ENCODE data around the gene STEAP1B.
"Not testable (repeated sequence)": the region's sequence is repeated elsewhere in the genome, so short reads cannot be mapped to it uniquely, and the experiment has no call there.

The STEAP1B gene

DNA sequence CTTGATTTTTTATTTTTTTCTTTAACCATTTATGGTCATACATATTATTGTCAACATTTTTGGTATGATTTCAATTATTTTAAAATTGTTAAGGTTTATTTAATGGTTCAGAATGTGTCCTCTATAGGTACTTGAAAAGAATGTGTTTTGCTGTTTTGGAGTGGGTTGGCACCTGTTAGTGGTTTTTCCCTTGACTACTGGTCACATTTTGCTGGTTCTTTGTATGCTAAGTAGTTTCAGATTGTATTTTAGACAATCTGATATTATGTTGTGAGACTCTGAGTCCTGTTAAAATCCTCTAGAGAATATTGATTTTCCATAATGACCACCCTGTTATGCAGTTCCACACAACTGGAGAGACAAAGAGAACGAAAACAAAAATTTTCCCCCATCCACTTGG is 15.0 kb upstream of the STEAP1B start:
- H4K20me1 ChIP-seq (ENCODE audit: insufficient read depth, low read length); H3K4me2 ChIP-seq (ENCODE audit: low read length): not testable (repeated sequence)

DNA sequence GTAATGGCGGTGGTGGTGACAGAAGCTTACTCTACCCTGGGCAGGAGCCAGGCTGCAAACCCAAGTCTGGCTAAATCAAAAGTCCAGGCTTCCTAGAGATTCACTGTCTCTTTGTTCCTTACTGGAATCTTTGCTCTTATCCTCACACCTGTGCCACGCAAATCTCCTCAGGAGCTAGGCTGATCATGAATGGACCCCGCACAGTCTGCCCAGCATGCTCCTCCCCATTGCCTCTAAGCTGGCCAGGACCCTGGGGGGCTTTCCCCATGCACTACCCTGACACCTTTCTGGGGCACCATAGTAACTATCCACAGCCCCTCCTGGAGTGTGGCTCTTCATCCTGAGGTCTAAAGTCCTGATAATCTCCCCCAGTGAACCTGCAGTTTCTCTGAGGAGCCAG is 7.3 kb upstream of the STEAP1B start:
- not testable (repeated sequence) for H4K20me1 ChIP-seq (ENCODE audit: insufficient read depth, low read length); H3K9me3 ChIP-seq (ENCODE audit: insufficient read depth, low read length); H3K36me3 ChIP-seq (replicated peaks; ENCODE audit: low read depth, low read length); H3K9ac ChIP-seq (ENCODE audit: low read length); H3K4me1 ChIP-seq (ENCODE audit: low read length); H2AFZ ChIP-seq (ENCODE audit: low read depth, low read length); H3K27ac ChIP-seq (ENCODE audit: low read length); H3K79me2 ChIP-seq (ENCODE audit: low read length); H3K27me3 ChIP-seq (ENCODE audit: low read depth, low read length); H3K4me3 ChIP-seq (ENCODE audit: low read length); H3K4me2 ChIP-seq (ENCODE audit: low read length)

More for the DNA sequence above, 15.0 kb upstream of the STEAP1B start:
- H3K79me2 ChIP-seq (ENCODE audit: low read length); H3K4me1 ChIP-seq (ENCODE audit: low read length); H3K9ac ChIP-seq (ENCODE audit: low read length); H3K9me3 ChIP-seq (ENCODE audit: insufficient read depth, low read length); H3K27ac ChIP-seq (ENCODE audit: low read length); H3K4me3 ChIP-seq (ENCODE audit: low read length); H2AFZ ChIP-seq (ENCODE audit: low read depth, low read length); H3K27me3 ChIP-seq (ENCODE audit: low read depth, low read length); H3K36me3 ChIP-seq (replicated peaks; ENCODE audit: low read depth, low read length): not testable (repeated sequence)

DNA sequence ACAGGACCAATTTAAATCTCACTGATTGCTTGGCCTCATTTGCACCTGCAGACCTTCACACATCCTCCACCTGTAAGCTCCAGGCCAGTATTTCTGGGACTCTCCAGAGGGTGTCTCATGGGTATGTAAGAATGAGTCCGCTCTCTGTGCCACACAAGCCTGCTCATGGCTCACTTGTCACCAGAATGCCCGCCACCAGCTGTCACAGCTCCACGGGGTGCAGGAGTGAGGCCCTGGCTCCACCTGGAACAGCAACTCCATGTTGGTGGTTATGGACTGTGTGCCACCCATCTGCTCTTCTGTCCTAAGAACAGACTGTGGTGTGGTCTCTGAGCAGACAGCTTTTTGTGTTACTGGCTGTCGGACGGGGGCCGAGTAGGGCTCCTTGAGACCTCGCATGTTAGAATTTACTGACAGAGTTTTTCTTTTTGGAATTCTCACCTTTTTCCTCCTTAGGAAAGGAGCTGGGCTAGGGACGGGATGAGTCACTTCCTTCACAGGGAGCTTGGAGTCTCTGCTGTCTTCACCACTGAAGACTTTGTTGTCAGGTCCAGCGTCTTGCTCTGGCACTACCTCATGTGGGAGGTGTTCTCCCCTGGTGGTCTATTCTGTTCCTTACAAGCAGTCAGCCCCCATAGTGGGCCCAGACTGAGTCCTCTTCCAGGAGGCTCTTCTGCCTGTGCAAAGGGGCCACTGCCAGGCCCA is 6.5 kb upstream of the STEAP1B start:
- not testable (repeated sequence) for H3K36me3 ChIP-seq (replicated peaks; ENCODE audit: low read depth, low read length); H3K4me3 ChIP-seq (ENCODE audit: low read length); H3K9me3 ChIP-seq (ENCODE audit: insufficient read depth, low read length); H3K4me1 ChIP-seq (ENCODE audit: low read length); H3K27me3 ChIP-seq (ENCODE audit: low read depth, low read length); H3K79me2 ChIP-seq (ENCODE audit: low read length); H3K27ac ChIP-seq (ENCODE audit: low read length); H2AFZ ChIP-seq (ENCODE audit: low read depth, low read length); H3K9ac ChIP-seq (ENCODE audit: low read length); H4K20me1 ChIP-seq (ENCODE audit: insufficient read depth, low read length); H3K4me2 ChIP-seq (ENCODE audit: low read length)

DNA sequence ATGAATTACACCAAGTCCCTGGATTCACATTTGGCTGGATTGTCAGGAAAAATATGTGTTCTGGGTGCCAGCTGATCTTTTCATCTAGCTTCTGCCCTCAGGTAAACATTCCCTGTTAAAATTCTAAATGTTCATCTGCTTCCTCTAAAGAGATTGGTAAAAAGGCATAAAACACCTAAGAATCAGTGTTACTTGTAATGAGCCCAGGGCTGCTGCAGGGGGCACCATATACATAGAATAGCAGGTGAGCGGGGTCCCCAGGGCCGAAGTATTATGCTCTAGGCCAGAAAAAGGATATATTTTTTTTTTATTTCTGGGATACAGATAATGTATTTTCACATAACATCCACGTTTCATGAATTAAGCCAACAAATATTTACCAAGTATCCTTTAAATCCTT is 4.5 kb upstream of the STEAP1B start:
- H3K27me3 ChIP-seq (ENCODE audit: low read depth, low read length); H3K4me3 ChIP-seq (ENCODE audit: low read length); H3K36me3 ChIP-seq (replicated peaks; ENCODE audit: low read depth, low read length); H2AFZ ChIP-seq (ENCODE audit: low read depth, low read length); H3K79me2 ChIP-seq (ENCODE audit: low read length); H3K4me2 ChIP-seq (ENCODE audit: low read length); H3K27ac ChIP-seq (ENCODE audit: low read length); H4K20me1 ChIP-seq (ENCODE audit: insufficient read depth, low read length); H3K4me1 ChIP-seq (ENCODE audit: low read length); H3K9ac ChIP-seq (ENCODE audit: low read length); H3K9me3 ChIP-seq (ENCODE audit: insufficient read depth, low read length): not testable (repeated sequence)

DNA sequence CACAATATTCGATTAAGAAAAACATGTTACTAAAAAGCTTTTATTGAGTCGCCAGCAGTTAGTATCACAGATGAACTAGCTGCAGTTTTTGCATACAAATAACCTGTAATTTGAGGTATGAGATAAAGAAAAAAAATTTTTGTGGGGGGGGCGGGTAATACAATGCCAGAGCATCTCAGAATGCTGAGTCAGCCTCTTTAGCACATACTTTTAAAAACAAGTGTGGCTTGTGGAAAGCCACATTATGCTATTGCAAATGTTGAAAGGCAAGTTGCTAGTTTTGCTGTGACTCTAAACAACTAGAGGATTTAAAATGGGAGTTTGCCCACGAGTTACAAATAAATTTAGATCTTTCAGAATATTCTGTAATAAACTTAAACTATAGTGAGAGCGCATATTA is 2.1 kb upstream of the STEAP1B start:
- not testable (repeated sequence) for H2AFZ ChIP-seq (ENCODE audit: low read depth, low read length); H3K4me3 ChIP-seq (ENCODE audit: low read length)

DNA sequence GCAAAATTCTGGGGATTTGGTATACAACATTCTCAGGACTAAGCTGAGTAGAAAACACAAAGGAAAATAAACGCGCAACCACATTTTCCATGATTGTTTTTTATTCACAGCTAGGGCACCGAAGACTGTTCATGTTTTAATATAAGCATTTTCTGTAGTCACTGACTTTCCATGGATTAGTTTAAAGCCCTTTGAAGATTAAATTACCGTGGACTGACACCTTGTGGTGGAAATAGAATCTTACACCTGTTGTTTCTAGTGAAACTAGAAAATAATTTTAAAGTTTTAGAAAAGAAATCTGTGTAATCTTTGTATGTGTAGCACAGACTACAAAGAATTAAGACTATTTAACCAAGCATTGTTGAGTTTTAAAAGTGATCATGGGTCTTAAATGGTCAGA is 1.3 kb upstream of the STEAP1B start:
- H3K4me3 ChIP-seq (ENCODE audit: low read length) = not testable (repeated sequence)

More for the DNA sequence above, 2.1 kb upstream of the STEAP1B start:
- H3K79me2 ChIP-seq (ENCODE audit: low read length); H3K36me3 ChIP-seq (replicated peaks; ENCODE audit: low read depth, low read length); H3K27me3 ChIP-seq (ENCODE audit: low read depth, low read length); H3K27ac ChIP-seq (ENCODE audit: low read length); H3K4me2 ChIP-seq (ENCODE audit: low read length); H4K20me1 ChIP-seq (ENCODE audit: insufficient read depth, low read length); H3K9me3 ChIP-seq (ENCODE audit: insufficient read depth, low read length); H3K9ac ChIP-seq (ENCODE audit: low read length); H3K4me1 ChIP-seq (ENCODE audit: low read length): not testable (repeated sequence)

More for the DNA sequence above, 1.3 kb upstream of the STEAP1B start:
- not testable (repeated sequence) for H4K20me1 ChIP-seq (ENCODE audit: insufficient read depth, low read length); H3K79me2 ChIP-seq (ENCODE audit: low read length); H3K4me1 ChIP-seq (ENCODE audit: low read length); H3K9me3 ChIP-seq (ENCODE audit: insufficient read depth, low read length); H3K27me3 ChIP-seq (ENCODE audit: low read depth, low read length); H3K27ac ChIP-seq (ENCODE audit: low read length); H3K36me3 ChIP-seq (replicated peaks; ENCODE audit: low read depth, low read length); H2AFZ ChIP-seq (ENCODE audit: low read depth, low read length); H3K9ac ChIP-seq (ENCODE audit: low read length)
- TF ChIP-seq, protein P1, sequence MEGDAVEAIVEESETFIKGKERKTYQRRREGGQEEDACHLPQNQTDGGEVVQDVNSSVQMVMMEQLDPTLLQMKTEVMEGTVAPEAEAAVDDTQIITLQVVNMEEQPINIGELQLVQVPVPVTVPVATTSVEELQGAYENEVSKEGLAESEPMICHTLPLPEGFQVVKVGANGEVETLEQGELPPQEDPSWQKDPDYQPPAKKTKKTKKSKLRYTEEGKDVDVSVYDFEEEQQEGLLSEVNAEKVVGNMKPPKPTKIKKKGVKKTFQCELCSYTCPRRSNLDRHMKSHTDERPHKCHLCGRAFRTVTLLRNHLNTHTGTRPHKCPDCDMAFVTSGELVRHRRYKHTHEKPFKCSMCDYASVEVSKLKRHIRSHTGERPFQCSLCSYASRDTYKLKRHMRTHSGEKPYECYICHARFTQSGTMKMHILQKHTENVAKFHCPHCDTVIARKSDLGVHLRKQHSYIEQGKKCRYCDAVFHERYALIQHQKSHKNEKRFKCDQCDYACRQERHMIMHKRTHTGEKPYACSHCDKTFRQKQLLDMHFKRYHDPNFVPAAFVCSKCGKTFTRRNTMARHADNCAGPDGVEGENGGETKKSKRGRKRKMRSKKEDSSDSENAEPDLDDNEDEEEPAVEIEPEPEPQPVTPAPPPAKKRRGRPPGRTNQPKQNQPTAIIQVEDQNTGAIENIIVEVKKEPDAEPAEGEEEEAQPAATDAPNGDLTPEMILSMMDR (IDR thresholded peaks at IDR 0.05; ENCODE audit: low read depth, low read length) = peak; percentile 30; the same call in 1 of the 2 replicates
- H3K4me2 ChIP-seq (ENCODE audit: low read length) = peak overlapping the region; percentile 24; the same call in 1 of the 2 replicates
